ENCODE measurements around the gene TMEM14A. TPM values are rescaled to one million over a fixed set of nuclear protein-coding genes. Genes with fewer than 3 reads are reported as not detected.

TMEM14A gene
- polyA plus RNA-seq, 1 donor (not counting 4 experiments of a cell fraction or from before 2014, with no cell fraction given) = 44.2 TPM

DNA sequence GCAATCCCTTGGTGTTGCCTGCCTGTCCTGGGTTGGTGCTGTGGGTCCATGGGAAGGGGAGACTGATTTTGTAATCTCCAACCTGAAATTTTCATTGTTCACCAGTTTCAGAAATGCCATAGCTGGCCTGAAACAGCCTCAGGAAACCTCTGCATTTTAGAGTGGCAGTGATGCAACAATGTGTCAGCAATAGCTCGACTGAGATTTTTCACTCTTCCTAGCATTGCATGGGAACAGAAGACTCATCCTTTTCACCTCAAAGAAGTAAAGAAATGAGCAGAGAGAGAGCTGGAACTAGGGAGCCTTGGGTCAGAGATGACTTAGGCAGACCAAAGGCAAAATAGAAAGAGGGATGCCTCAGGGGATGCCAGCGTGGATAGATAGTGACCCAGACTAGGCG is 23.7 kb upstream of the TMEM14A start:
- Histone ChIP-seq H3K9ac (ENCODE audit: control insufficient read depth, extremely low read depth, insufficient read depth, low read length) (no peak overlapping the region), H3K9me3 (ENCODE audit: control insufficient read depth, low read depth, low read length) (no peaks in the 10 kb centered on the region), H3K79me2 (ENCODE audit: control insufficient read depth, insufficient read depth, low read length) (no peaks in the 10 kb centered on the region), H2AFZ (ENCODE audit: control insufficient read depth, low read length) (no peak overlapping the region), H4K20me1 (ENCODE audit: control insufficient read depth, extremely low read depth, insufficient read depth, low read length) (no peaks in the 10 kb centered on the region), H3K27ac (ENCODE audit: control insufficient read depth, insufficient read depth, low read length) (no peak overlapping the region), H3K4me2 (ENCODE audit: control insufficient read depth, extremely low read depth, insufficient read depth, low read depth, low read length) (no peak overlapping the region), H3K27me3 (ENCODE audit: control insufficient read depth, extremely low read depth, insufficient read depth, low read length) (peaks cover 7% of the 10 kb centered on the region), H3K36me3 (ENCODE audit: control insufficient read depth in 2 of 2, extremely low read depth in 1 of 2, insufficient read depth in 2 of 2, low read length in 2 of 2) (no peaks in the 10 kb centered on the region), H3K4me3 (ENCODE audit: control insufficient read depth in 2 of 3, extremely low read depth in 1 of 3, insufficient read depth in 2 of 3, low read depth in 1 of 3, low read length in 3 of 3) (no peak overlapping the region), H3K4me1 (ENCODE audit: control insufficient read depth, extremely low read depth, insufficient read depth, low read length) (peaks cover 5% of the 10 kb centered on the region), H3K9me1 (ENCODE audit: control insufficient read depth, extremely low read depth, insufficient read depth, low read length) (no peaks in the 10 kb centered on the region)
- FAIRE-seq (no peak), DNase-seq (ENCODE audit: low read depth, low spot score) (no peak)
- TF ChIP-seq EZH2 (IDR thresholded peaks at IDR 0.05; ENCODE audit: low read length) = no peak
- TF ChIP-seq CTCF (optimal IDR thresholded peaks at IDR 0.05 in 1 of 3, IDR thresholded peaks at IDR 0.05 in 1 of 3, conservative IDR thresholded peaks at IDR 0.05 in 1 of 3; ENCODE audit: extremely low read depth in 1 of 3, insufficient read depth in 2 of 3, low read length in 3 of 3) = no peak
- dilution Hi-C loops (cut with MboI; ENCODE audit: extremely low pct_ligation_motif_present, low sequenced_read_pairs) = no loop called here

GRCh38 chr6:52649536-52650160 is 21.3 kb upstream of the TMEM14A start:
- Histone ChIP-seq H3K9me1 (ENCODE audit: control insufficient read depth, extremely low read depth, insufficient read depth, low read length) (no peaks in the 10 kb centered on the region), H2AFZ (ENCODE audit: control insufficient read depth, low read length) (no peak overlapping the region)
- dilution Hi-C loops (cut with MboI; ENCODE audit: extremely low pct_ligation_motif_present, low sequenced_read_pairs) = loop anchor here (25.0 kb wide), 1 partner anchor 237 kb away; the partner anchor contains the start of gene EFHC1

More at GRCh38 chr6:52649536-52650160, 21.3 kb upstream of the TMEM14A start:
- H4K20me1 ChIP-seq (ENCODE audit: control insufficient read depth, extremely low read depth, insufficient read depth, low read length) = no peaks in the 10 kb centered on the region
- no peak for FAIRE-seq
- no peak for DNase-seq (ENCODE audit: low read depth, low spot score)
- H3K79me2 ChIP-seq (ENCODE audit: control insufficient read depth, insufficient read depth, low read length) = no peaks in the 10 kb centered on the region
- no peak overlapping the region for H3K9ac ChIP-seq (ENCODE audit: control insufficient read depth, extremely low read depth, insufficient read depth, low read length)
- H3K27ac ChIP-seq (ENCODE audit: control insufficient read depth, insufficient read depth, low read length) = no peak overlapping the region
- peaks cover 5% of the 10 kb centered on the region for H3K4me1 ChIP-seq (ENCODE audit: control insufficient read depth, extremely low read depth, insufficient read depth, low read length)
- H3K36me3 ChIP-seq (ENCODE audit: control insufficient read depth in 2 of 2, extremely low read depth in 1 of 2, insufficient read depth in 2 of 2, low read length in 2 of 2) = no peaks in the 10 kb centered on the region
- H3K9me3 ChIP-seq (ENCODE audit: control insufficient read depth, low read depth, low read length) = no peaks in the 10 kb centered on the region
- H3K27me3 ChIP-seq (ENCODE audit: control insufficient read depth, extremely low read depth, insufficient read depth, low read length) = no peaks in the 10 kb centered on the region
- TF ChIP-seq CTCF (optimal IDR thresholded peaks at IDR 0.05 in 1 of 3, IDR thresholded peaks at IDR 0.05 in 1 of 3, conservative IDR thresholded peaks at IDR 0.05 in 1 of 3; ENCODE audit: extremely low read depth in 1 of 3, insufficient read depth in 2 of 3, low read length in 3 of 3) = no peak
- no peak for TF ChIP-seq EZH2 (IDR thresholded peaks at IDR 0.05; ENCODE audit: low read length)
- no peak overlapping the region for H3K4me3 ChIP-seq (ENCODE audit: control insufficient read depth in 2 of 3, extremely low read depth in 1 of 3, insufficient read depth in 2 of 3, low read depth in 1 of 3, low read length in 3 of 3)
- no peak overlapping the region for H3K4me2 ChIP-seq (ENCODE audit: control insufficient read depth, extremely low read depth, insufficient read depth, low read depth, low read length)

Data from keratinocyte (primary cell).